ENCODE results near the gene C10orf53.
A peak's percentile ranks its signal among the peaks of the same experiment; 100 is the strongest.
"Not testable (repeated sequence)": the region's sequence is repeated elsewhere in the genome, so short reads cannot be mapped to it uniquely, and the experiment has no call there.

C10orf53 gene

GRCh38 chr10:49664842-49665355 is 14.6 kb upstream of the C10orf53 start:
- Histone ChIP-seq H3K36me3 (ENCODE audit: control insufficient read depth, insufficient read depth, low read length) (no peaks in the 10 kb centered on the region), H3K4me1 (ENCODE audit: control insufficient read depth, insufficient read depth, low read length) (peaks cover 10% of the 10 kb centered on the region; the same call in 1 of the 2 replicates), H3K9ac (ENCODE audit: low read length) (no peak overlapping the region), H3K4me3 (ENCODE audit: low read depth, low read length) (no peak overlapping the region), H3K27me3 (ENCODE audit: control insufficient read depth, insufficient read depth, low read length) (peaks cover 73% of the 10 kb centered on the region), H3K27ac (ENCODE audit: low read depth, low read length) (no peak overlapping the region), H3K9me3 (ENCODE audit: control insufficient read depth, insufficient read depth, low read depth, low read length) (no peaks in the 10 kb centered on the region)

- no peaks in the 10 kb centered on the region for H3K9me3 ChIP-seq (ENCODE audit: control insufficient read depth, insufficient read depth, low read depth, low read length)
- H3K27me3 ChIP-seq (ENCODE audit: control insufficient read depth, insufficient read depth, low read length): peaks cover 66% of the 10 kb centered on the region
- H3K4me3 ChIP-seq (ENCODE audit: low read depth, low read length): no peak overlapping the region
- no peak overlapping the region for H3K27ac ChIP-seq (ENCODE audit: low read depth, low read length)
- no peaks in the 10 kb centered on the region for H3K36me3 ChIP-seq (ENCODE audit: control insufficient read depth, insufficient read depth, low read length)
- H3K4me1 ChIP-seq (ENCODE audit: control insufficient read depth, insufficient read depth, low read length): peaks cover 7% of the 10 kb centered on the region; the same call in 1 of the 2 replicates
- H3K9ac ChIP-seq (ENCODE audit: low read length): no peak overlapping the region
Measured at GRCh38 chr10:49666054-49666615, 13.3 kb upstream of the C10orf53 start.

- H3K36me3 ChIP-seq (ENCODE audit: control insufficient read depth, insufficient read depth, low read length): no peaks in the 10 kb centered on the region
Measured at GRCh38 chr10:49666685-49667084, 12.8 kb upstream of the C10orf53 start.

GRCh38 chr10:49667991-49668390 is 11.5 kb upstream of the C10orf53 start:
- Histone ChIP-seq H3K9me3 (ENCODE audit: control insufficient read depth, insufficient read depth, low read depth, low read length) (no peaks in the 10 kb centered on the region), H3K36me3 (ENCODE audit: control insufficient read depth, insufficient read depth, low read length) (no peaks in the 10 kb centered on the region), H3K27ac (ENCODE audit: low read depth, low read length) (no peak overlapping the region), H3K27me3 (ENCODE audit: control insufficient read depth, insufficient read depth, low read length) (peaks cover 52% of the 10 kb centered on the region), H3K4me3 (ENCODE audit: low read depth, low read length) (no peak overlapping the region), H3K4me1 (ENCODE audit: control insufficient read depth, insufficient read depth, low read length) (no peaks in the 10 kb centered on the region), H3K9ac (ENCODE audit: low read length) (no peak overlapping the region)

More at GRCh38 chr10:49666685-49667084, 12.8 kb upstream of the C10orf53 start:
- H3K27me3 ChIP-seq (ENCODE audit: control insufficient read depth, insufficient read depth, low read length): peaks cover 63% of the 10 kb centered on the region
- no peak overlapping the region for H3K9ac ChIP-seq (ENCODE audit: low read length)
- H3K9me3 ChIP-seq (ENCODE audit: control insufficient read depth, insufficient read depth, low read depth, low read length): no peaks in the 10 kb centered on the region
- no peak overlapping the region for H3K4me3 ChIP-seq (ENCODE audit: low read depth, low read length)
- no peak overlapping the region for H3K27ac ChIP-seq (ENCODE audit: low read depth, low read length)
- 0 out of 2 replicates have a peak, but pooled peaks cover 2% of the 10 kb centered on the region for H3K4me1 ChIP-seq (ENCODE audit: control insufficient read depth, insufficient read depth, low read length)

DNA sequence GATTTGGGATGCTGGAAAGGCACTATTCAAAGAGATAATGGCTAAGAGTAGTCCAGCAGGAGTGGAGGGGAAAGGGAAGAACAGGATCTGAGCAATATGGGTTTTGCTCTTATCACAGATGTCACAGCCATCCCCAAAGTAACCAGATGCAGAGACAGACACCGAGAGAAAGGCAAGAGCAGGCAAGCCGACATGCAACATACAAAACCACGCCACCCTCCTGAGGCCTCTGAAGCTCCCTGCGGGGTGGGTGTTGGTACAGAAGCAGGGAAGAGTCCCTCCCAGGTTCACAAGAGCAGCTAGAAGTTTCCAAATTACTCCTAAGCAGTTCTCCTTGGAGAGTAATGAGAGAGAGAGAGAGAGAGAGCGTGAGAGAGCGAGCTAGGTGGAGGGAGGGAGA is 10.8 kb upstream of the C10orf53 start:
- H3K27ac ChIP-seq (ENCODE audit: low read depth, low read length): no peak overlapping the region
- H3K27me3 ChIP-seq (ENCODE audit: control insufficient read depth, insufficient read depth, low read length): peaks cover 56% of the 10 kb centered on the region
- H3K9ac ChIP-seq (ENCODE audit: low read length): no peak overlapping the region
- no peak overlapping the region for H3K4me3 ChIP-seq (ENCODE audit: low read depth, low read length)
- no peaks in the 10 kb centered on the region for H3K4me1 ChIP-seq (ENCODE audit: control insufficient read depth, insufficient read depth, low read length)
- no peaks in the 10 kb centered on the region for H3K9me3 ChIP-seq (ENCODE audit: control insufficient read depth, insufficient read depth, low read depth, low read length)
- H3K36me3 ChIP-seq (ENCODE audit: control insufficient read depth, insufficient read depth, low read length): no peaks in the 10 kb centered on the region

DNA sequence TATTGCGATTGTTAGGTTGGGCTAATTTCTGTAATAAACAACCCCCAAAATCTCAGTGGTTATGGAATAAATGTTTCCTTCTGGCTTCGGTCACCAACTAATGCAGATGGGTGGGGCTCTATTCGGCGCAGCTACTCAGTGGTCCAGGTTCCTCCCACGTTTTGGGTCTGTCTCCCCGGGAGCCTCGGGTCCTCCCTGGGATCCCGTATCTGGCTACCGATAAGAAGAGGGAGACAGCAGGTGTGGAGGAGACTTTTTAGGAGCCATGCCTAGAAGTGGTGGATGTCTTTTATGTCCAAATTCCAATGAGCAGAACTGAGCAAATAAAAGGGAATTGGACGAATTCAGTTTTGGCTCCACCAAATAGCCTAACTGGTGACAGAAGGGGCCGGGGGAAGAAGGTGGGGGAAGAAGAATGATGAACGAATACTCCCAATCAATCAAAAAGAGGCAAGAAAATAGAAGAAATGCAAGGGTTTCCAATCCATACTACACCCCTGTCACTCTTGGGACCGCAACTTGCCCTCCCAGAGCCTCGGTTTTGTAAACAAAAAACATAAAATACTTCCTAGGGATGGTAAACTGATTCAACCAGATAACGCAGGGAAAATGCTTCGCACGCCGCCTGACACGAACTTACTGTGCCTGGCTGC is 498 bp upstream of the C10orf53 start:
- Histone ChIP-seq H3K9me3 (ENCODE audit: control insufficient read depth, insufficient read depth, low read depth, low read length) (peaks cover 5% of the 10 kb centered on the region; the same call in 1 of the 2 replicates), H3K36me3 (ENCODE audit: control insufficient read depth, insufficient read depth, low read length) (no peaks in the 10 kb centered on the region), H3K4me1 (ENCODE audit: control insufficient read depth, insufficient read depth, low read length) (no peaks in the 10 kb centered on the region), H3K27me3 (ENCODE audit: control insufficient read depth, insufficient read depth, low read length) (peaks cover 64% of the 10 kb centered on the region), H3K9ac (ENCODE audit: low read length) (no peak overlapping the region), H3K27ac (ENCODE audit: low read depth, low read length) (no peak overlapping the region), H3K4me3 (ENCODE audit: low read depth, low read length) (peak overlapping the region; percentile 69)

DNA sequence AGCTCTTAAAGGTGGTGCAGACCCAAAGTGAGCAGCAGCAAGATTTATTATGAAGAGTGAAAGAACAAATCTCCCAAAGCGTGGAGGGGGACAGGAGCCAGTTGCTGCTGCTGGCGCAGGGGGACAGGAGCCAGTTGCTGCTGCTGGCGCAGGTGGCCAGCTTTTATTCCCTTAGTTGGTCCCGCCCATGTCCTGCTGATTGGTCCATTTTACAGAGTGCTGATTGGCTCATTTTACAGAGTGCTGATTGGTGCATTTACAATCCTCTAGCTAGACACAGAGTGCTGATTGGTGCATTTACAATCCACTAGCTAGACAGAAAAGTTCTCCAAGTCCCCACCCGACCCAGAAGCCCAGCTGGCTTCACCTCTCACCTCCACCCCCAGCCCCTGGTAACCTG is 3.0 kb downstream of the C10orf53 start:
- H3K9me3 ChIP-seq (ENCODE audit: control insufficient read depth, insufficient read depth, low read depth, low read length): peaks cover 24% of the 10 kb centered on the region
- peaks cover 51% of the 10 kb centered on the region for H3K27me3 ChIP-seq (ENCODE audit: control insufficient read depth, insufficient read depth, low read length)

GRCh38 chr10:49682879-49683278 is 3.4 kb downstream of the C10orf53 start:
- H3K4me3 ChIP-seq (ENCODE audit: low read depth, low read length): no peak overlapping the region
- H3K36me3 ChIP-seq (ENCODE audit: control insufficient read depth, insufficient read depth, low read length): no peaks in the 10 kb centered on the region
- no peaks in the 10 kb centered on the region for H3K4me1 ChIP-seq (ENCODE audit: control insufficient read depth, insufficient read depth, low read length)
- no peak overlapping the region for H3K27ac ChIP-seq (ENCODE audit: low read depth, low read length)
- H3K9me3 ChIP-seq (ENCODE audit: control insufficient read depth, insufficient read depth, low read depth, low read length): peaks cover 26% of the 10 kb centered on the region
- H3K27me3 ChIP-seq (ENCODE audit: control insufficient read depth, insufficient read depth, low read length): peaks cover 51% of the 10 kb centered on the region
- no peak overlapping the region for H3K9ac ChIP-seq (ENCODE audit: low read length)

More for the DNA sequence above, 3.0 kb downstream of the C10orf53 start:
- H3K27ac ChIP-seq (ENCODE audit: low read depth, low read length); H3K4me1 ChIP-seq (ENCODE audit: control insufficient read depth, insufficient read depth, low read length); H3K36me3 ChIP-seq (ENCODE audit: control insufficient read depth, insufficient read depth, low read length); H3K9ac ChIP-seq (ENCODE audit: low read length); H3K4me3 ChIP-seq (ENCODE audit: low read depth, low read length): not testable (repeated sequence)

DNA sequence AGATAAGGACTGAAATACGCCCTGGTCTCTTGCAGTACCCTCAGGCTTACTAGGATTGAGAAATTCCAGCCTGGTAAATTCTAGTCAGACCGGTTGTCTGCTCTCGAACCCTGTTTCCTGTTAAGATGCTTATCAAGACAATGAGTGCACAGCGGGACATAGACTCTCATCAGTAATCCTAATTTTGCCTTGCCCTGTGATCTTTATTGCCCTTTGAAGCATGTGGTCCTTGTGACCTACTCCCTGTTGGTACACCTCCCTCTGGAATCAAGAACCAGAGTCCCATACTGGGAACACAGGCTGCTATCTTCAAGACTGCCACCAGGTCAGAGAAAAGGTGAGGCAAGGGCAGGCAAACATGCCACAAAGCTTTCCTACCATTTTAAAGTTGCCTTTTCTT is 7.2 kb downstream of the C10orf53 start:
- no peak overlapping the region for H3K4me3 ChIP-seq (ENCODE audit: low read depth, low read length)
- H3K27ac ChIP-seq (ENCODE audit: low read depth, low read length): no peak overlapping the region
- H3K9ac ChIP-seq (ENCODE audit: low read length): no peak overlapping the region
- peaks cover 26% of the 10 kb centered on the region for H3K9me3 ChIP-seq (ENCODE audit: control insufficient read depth, insufficient read depth, low read depth, low read length)
- H3K36me3 ChIP-seq (ENCODE audit: control insufficient read depth, insufficient read depth, low read length): no peaks in the 10 kb centered on the region
- peaks cover 53% of the 10 kb centered on the region for H3K27me3 ChIP-seq (ENCODE audit: control insufficient read depth, insufficient read depth, low read length)
- H3K4me1 ChIP-seq (ENCODE audit: control insufficient read depth, insufficient read depth, low read length): peaks cover 31% of the 10 kb centered on the region

DNA sequence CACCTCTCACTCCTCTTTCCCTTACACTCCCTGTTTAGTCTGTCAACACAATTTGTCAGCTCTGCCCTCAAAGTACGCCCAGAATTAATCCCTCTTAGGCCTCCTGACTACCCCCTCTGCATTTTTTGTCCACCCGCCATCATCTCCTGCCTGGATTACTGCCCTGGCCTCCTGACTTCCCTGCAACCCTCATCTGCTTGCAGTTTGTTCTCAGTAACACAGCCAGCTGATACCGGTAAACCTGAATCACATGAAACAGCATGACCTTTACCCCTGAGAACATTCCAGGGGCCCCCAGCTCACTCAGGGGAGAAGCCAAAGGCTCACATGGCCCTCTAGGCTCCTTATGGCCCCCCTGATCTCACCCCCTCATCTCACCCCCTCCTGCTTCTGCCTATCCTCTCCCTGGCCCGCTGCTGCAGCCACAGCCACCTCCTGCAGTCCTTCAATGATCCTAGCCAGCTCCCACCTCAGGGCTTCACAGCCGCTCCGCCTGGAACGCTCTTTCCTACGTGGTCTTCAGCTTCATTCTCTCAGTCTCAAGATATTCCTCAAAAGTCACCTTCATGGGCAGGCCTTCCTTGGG is 8.9 kb downstream of the C10orf53 start:
- H3K27ac ChIP-seq (ENCODE audit: low read depth, low read length): no peak overlapping the region
- H3K9ac ChIP-seq (ENCODE audit: low read length): no peak overlapping the region
- H3K4me3 ChIP-seq (ENCODE audit: low read depth, low read length): peak overlapping the region; percentile 33; the same call in 1 of the 2 replicates
- no peaks in the 10 kb centered on the region for H3K36me3 ChIP-seq (ENCODE audit: control insufficient read depth, insufficient read depth, low read length)
- H3K4me1 ChIP-seq (ENCODE audit: control insufficient read depth, insufficient read depth, low read length): peaks cover 35% of the 10 kb centered on the region
- peaks cover 23% of the 10 kb centered on the region for H3K9me3 ChIP-seq (ENCODE audit: control insufficient read depth, insufficient read depth, low read depth, low read length)
- H3K27me3 ChIP-seq (ENCODE audit: control insufficient read depth, insufficient read depth, low read length): peaks cover 67% of the 10 kb centered on the region

GRCh38 chr10:49688920-49689319 is 9.5 kb downstream of the C10orf53 start:
- Histone ChIP-seq H3K27me3 (ENCODE audit: control insufficient read depth, insufficient read depth, low read length) (peaks cover 72% of the 10 kb centered on the region), H3K9ac (ENCODE audit: low read length) (no peak overlapping the region), H3K36me3 (ENCODE audit: control insufficient read depth, insufficient read depth, low read length) (no peaks in the 10 kb centered on the region), H3K9me3 (ENCODE audit: control insufficient read depth, insufficient read depth, low read depth, low read length) (peaks cover 26% of the 10 kb centered on the region), H3K27ac (ENCODE audit: low read depth, low read length) (no peak overlapping the region), H3K4me3 (ENCODE audit: low read depth, low read length) (peak overlapping the region; percentile 33), H3K4me1 (ENCODE audit: control insufficient read depth, insufficient read depth, low read length) (peaks cover 35% of the 10 kb centered on the region)
